ENCODE data around the gene ZFYVE21.

ZFYVE21 gene

GRCh38 chr14:103736546-103737431 lies 21.2 kb downstream of the ZFYVE21 start:
- H3K4me3 ChIP-seq (ENCODE audit: low read length in 2 of 2): no peak overlapping the region
- H3K14ac ChIP-seq (ENCODE audit: low read length): no peak overlapping the region
- H3K27me3 ChIP-seq (ENCODE audit: control insufficient read depth in 3 of 3, insufficient read depth in 3 of 3, low read depth in 1 of 3, low read length in 3 of 3): no peaks in the 10 kb centered on the region
- H3K9ac ChIP-seq (ENCODE audit: low read depth, low read length, poor library complexity): peak overlapping the region; percentile 26
- H4K8ac ChIP-seq (ENCODE audit: low read depth, low read length): no peak overlapping the region
- H3K27ac ChIP-seq (replicated peaks; ENCODE audit: low read length): no peak overlapping the region
- H4K91ac ChIP-seq (ENCODE audit: low read depth, low read length, poor library complexity): no peak overlapping the region
- no peak overlapping the region for H2BK120ac ChIP-seq (ENCODE audit: low read depth, low read length)
- H3K4me1 ChIP-seq (ENCODE audit: control insufficient read depth in 2 of 2, insufficient read depth in 1 of 2, low read depth in 1 of 2, low read length in 2 of 2): peaks cover 0 to 2% of the 10 kb centered on the region in 2 donors
- DNase-seq (ENCODE audit: low spot score): no peak
- H2AFZ ChIP-seq (ENCODE audit: low read length): no peak overlapping the region
- H3K4ac ChIP-seq (ENCODE audit: low read length): no peak overlapping the region
- H3K79me1 ChIP-seq (ENCODE audit: low read depth, low read length): peaks cover 4% of the 10 kb centered on the region
- no peak overlapping the region for H3K23ac ChIP-seq (ENCODE audit: low read depth, low read length, poor library complexity)
- no peaks in the 10 kb centered on the region for H3K9me3 ChIP-seq (replicated peaks in 1 of 2; ENCODE audit: control insufficient read depth in 2 of 2, insufficient read depth in 1 of 2, low read depth in 1 of 2, low read length in 2 of 2)
- H3K18ac ChIP-seq (ENCODE audit: low read length): no peak overlapping the region
- WGBS, 2 donors (ENCODE audit: extremely low coverage in 2 of 2, insufficient read length in 2 of 2, insufficient replicate concordance in 1 of 2): no CpG with 5 or more reads among the region's 10 CpGs
- H2BK5ac ChIP-seq (ENCODE audit: low read length): no peak overlapping the region
- H2AK5ac ChIP-seq (ENCODE audit: low read depth, low read length): no peak overlapping the region
- H2BK12ac ChIP-seq (ENCODE audit: low read length): no peak overlapping the region
- H3K4me2 ChIP-seq (ENCODE audit: insufficient read depth, low read length, poor library complexity, severe bottlenecking): no peak overlapping the region
- peaks cover 18 to 32% of the 10 kb centered on the region in 2 donors for H3K36me3 ChIP-seq (replicated peaks in 1 of 2; ENCODE audit: control insufficient read depth in 2 of 2, insufficient read depth in 2 of 2, low read length in 2 of 2)
- H2BK15ac ChIP-seq (ENCODE audit: low read length): no peak overlapping the region

- Histone ChIP-seq H4K8ac (ENCODE audit: low read depth, low read length) (no peak overlapping the region), H4K91ac (ENCODE audit: low read depth, low read length, poor library complexity) (no peak overlapping the region), H2AFZ (ENCODE audit: low read length) (no peak overlapping the region), H3K4ac (ENCODE audit: low read length) (no peak overlapping the region), H3K9me3 (replicated peaks in 1 of 2; ENCODE audit: control insufficient read depth in 2 of 2, insufficient read depth in 1 of 2, low read depth in 1 of 2, low read length in 2 of 2) (no peaks in the 10 kb centered on the region), H2AK5ac (ENCODE audit: low read depth, low read length) (no peak overlapping the region), H3K23ac (ENCODE audit: low read depth, low read length, poor library complexity) (no peak overlapping the region), H3K18ac (ENCODE audit: low read length) (peak overlapping the region; percentile 58), H3K36me3 (replicated peaks in 1 of 2; ENCODE audit: control insufficient read depth in 2 of 2, insufficient read depth in 2 of 2, low read length in 2 of 2) (peaks cover 12 to 25% of the 10 kb centered on the region in 2 donors), H3K27ac (replicated peaks; ENCODE audit: low read length) (no peak overlapping the region), H3K79me1 (ENCODE audit: low read depth, low read length) (peaks cover 4% of the 10 kb centered on the region), H3K4me1 (ENCODE audit: control insufficient read depth in 2 of 2, insufficient read depth in 1 of 2, low read depth in 1 of 2, low read length in 2 of 2) (peaks cover 0 to 2% of the 10 kb centered on the region in 2 donors), H3K4me3 (ENCODE audit: low read length in 2 of 2) (no peak overlapping the region), H2BK12ac (ENCODE audit: low read length) (no peak overlapping the region), H2BK5ac (ENCODE audit: low read length) (no peak overlapping the region), H2BK15ac (ENCODE audit: low read length) (no peak overlapping the region), H2BK120ac (ENCODE audit: low read depth, low read length) (no peak overlapping the region), H3K4me2 (ENCODE audit: insufficient read depth, low read length, poor library complexity, severe bottlenecking) (no peak overlapping the region), H3K14ac (ENCODE audit: low read length) (no peak overlapping the region), H3K9ac (ENCODE audit: low read depth, low read length, poor library complexity) (no peak overlapping the region), H3K27me3 (ENCODE audit: control insufficient read depth in 3 of 3, insufficient read depth in 3 of 3, low read depth in 1 of 3, low read length in 3 of 3) (no peaks in the 10 kb centered on the region)
- no peak for DNase-seq (ENCODE audit: low spot score)
- WGBS, 2 donors (ENCODE audit: extremely low coverage in 2 of 2, insufficient read length in 2 of 2, insufficient replicate concordance in 1 of 2): no CpG with 5 or more reads among the region's 16 CpGs
Observed at GRCh38 chr14:103737432-103738045, 21.9 kb downstream of the ZFYVE21 start.

- no CpG with 5 or more reads among the region's 10 CpGs for WGBS, 2 donors (ENCODE audit: extremely low coverage in 2 of 2, insufficient read length in 2 of 2, insufficient replicate concordance in 1 of 2)
- no peak overlapping the region for H2BK15ac ChIP-seq (ENCODE audit: low read length)
- no peak overlapping the region for H3K23ac ChIP-seq (ENCODE audit: low read depth, low read length, poor library complexity)
Observed at GRCh38 chr14:103738166-103738565, 22.6 kb downstream of the ZFYVE21 start.

More at GRCh38 chr14:103738166-103738565, 22.6 kb downstream of the ZFYVE21 start:
- Histone ChIP-seq H3K36me3 (replicated peaks in 1 of 2; ENCODE audit: control insufficient read depth in 2 of 2, insufficient read depth in 2 of 2, low read length in 2 of 2) (peaks cover 8 to 18% of the 10 kb centered on the region in 2 donors), H2AK5ac (ENCODE audit: low read depth, low read length) (no peak overlapping the region), H3K14ac (ENCODE audit: low read length) (no peak overlapping the region), H2BK120ac (ENCODE audit: low read depth, low read length) (no peak overlapping the region), H3K4me1 (ENCODE audit: control insufficient read depth in 2 of 2, insufficient read depth in 1 of 2, low read depth in 1 of 2, low read length in 2 of 2) (peaks cover 0 to 2% of the 10 kb centered on the region in 2 donors), H3K4me2 (ENCODE audit: insufficient read depth, low read length, poor library complexity, severe bottlenecking) (no peak overlapping the region), H3K27me3 (ENCODE audit: control insufficient read depth in 3 of 3, insufficient read depth in 3 of 3, low read depth in 1 of 3, low read length in 3 of 3) (no peaks in the 10 kb centered on the region), H4K8ac (ENCODE audit: low read depth, low read length) (no peak overlapping the region), H3K4me3 (ENCODE audit: low read length in 2 of 2) (no peak overlapping the region), H3K27ac (replicated peaks; ENCODE audit: low read length) (no peak overlapping the region), H4K91ac (ENCODE audit: low read depth, low read length, poor library complexity) (no peak overlapping the region), H2AFZ (ENCODE audit: low read length) (no peak overlapping the region), H3K18ac (ENCODE audit: low read length) (no peak overlapping the region), H3K9ac (ENCODE audit: low read depth, low read length, poor library complexity) (no peak overlapping the region), H3K9me3 (replicated peaks in 1 of 2; ENCODE audit: control insufficient read depth in 2 of 2, insufficient read depth in 1 of 2, low read depth in 1 of 2, low read length in 2 of 2) (no peaks in the 10 kb centered on the region), H3K4ac (ENCODE audit: low read length) (no peak overlapping the region), H2BK5ac (ENCODE audit: low read length) (no peak overlapping the region), H2BK12ac (ENCODE audit: low read length) (no peak overlapping the region), H3K79me1 (ENCODE audit: low read depth, low read length) (peaks cover 4% of the 10 kb centered on the region)
- DNase-seq (ENCODE audit: low spot score): no peak
